WTC11 (cell line): ENCODE data around the gene CEP350. TPM values are rescaled to one million over a fixed set of nuclear protein-coding genes. Genes with fewer than 3 reads are reported as not detected.

ENCODE experiments used
- ATAC-seq: fragments of 200-7000 bp; cut with Tn5 transposase; 2 replicates; pipeline ENCODE4 v1.10.0; 2021; ENCODE audit warnings: mild to moderate bottlenecking, moderate library complexity
- CTCF ChIA-PET: fragments of 300-600 bp; sonication (Branson Sonifier 250); formaldehyde crosslinking; loops from one replicate; lab custom pipeline; 2021; ENCODE audit warnings: antibody characterized with exemption; lab: Charles Lee
- POLR2A ChIA-PET: fragments of 350-600 bp; sonication (Branson Sonifier 250); formaldehyde crosslinking; loops from one replicate; lab custom pipeline; 2021; ENCODE audit warnings: antibody characterized with exemption; lab: Charles Lee
- DNase-seq: peaks from one replicate; pipeline ENCODE4 v3.0.0; 2021; ENCODE audit warnings: low spot score
- H3K27ac Mint-ChIP-seq: 2 replicates; pipeline ENCODE4 v1.8.0; 2021; ENCODE audit warnings: mixed read lengths
- H3K27me3 Mint-ChIP-seq: 2 replicates; pipeline ENCODE4 v1.8.0; 2021; ENCODE audit warnings: low read depth, mild to moderate bottlenecking, moderate library complexity, mixed read lengths
- H3K36me3 Mint-ChIP-seq: 2 replicates; pipeline ENCODE4 v1.8.0; 2021; ENCODE audit warnings: mixed read lengths
- H3K4me1 Mint-ChIP-seq: 2 replicates; pipeline ENCODE4 v1.8.0; 2022; ENCODE audit warnings: mixed read lengths
- H3K4me3 Mint-ChIP-seq: 2 replicates; pipeline ENCODE4 v1.8.0; 2021; ENCODE audit warnings: mild to moderate bottlenecking, moderate library complexity, mixed read lengths
- H3K9me3 Mint-ChIP-seq: 2 replicates; pipeline ENCODE4 v1.8.0; 2021; ENCODE audit warnings: mixed read lengths
- E2F1 ChIP-seq: sonication (generic); formaldehyde crosslinking; IDR thresholded peaks from 2 replicates; pipeline ENCODE4 v1.8.0; 2022; ENCODE audit warnings: mild to moderate bottlenecking, missing genetic modification reagents
- E2F5 ChIP-seq: sonication (generic); formaldehyde crosslinking; IDR thresholded peaks from 2 replicates; pipeline ENCODE4 v1.8.1; 2022; ENCODE audit warnings: mild to moderate bottlenecking, moderate library complexity, missing genetic modification reagents
- FOXK1 ChIP-seq: sonication (generic); formaldehyde crosslinking; IDR thresholded peaks from 2 replicates; pipeline ENCODE4 v1.8.0; 2022; ENCODE audit warnings: mild to moderate bottlenecking, moderate library complexity, missing genetic modification reagents
- HMGXB4 ChIP-seq: sonication (generic); formaldehyde crosslinking; IDR thresholded peaks from 2 replicates; pipeline ENCODE4 v1.8.1; 2023; ENCODE audit warnings: mild to moderate bottlenecking, moderate library complexity, missing genetic modification reagents
- JAZF1 ChIP-seq: fragments of 250-450 bp; sonication (Bioruptor Pico); IDR thresholded peaks from 2 replicates; pipeline ENCODE4 v1.9.0; 2021; ENCODE audit warnings: moderate library complexity, mild to moderate bottlenecking, inconsistent platforms
- MYBL2 ChIP-seq: sonication (generic); formaldehyde crosslinking; IDR thresholded peaks from 2 replicates; pipeline ENCODE4 v1.8.1; 2023; ENCODE audit warnings: mild to moderate bottlenecking, moderate library complexity, missing genetic modification reagents
- NFE2L1 ChIP-seq: sonication (generic); formaldehyde crosslinking; IDR thresholded peaks from 2 replicates; pipeline ENCODE4 v1.8.1; 2023; ENCODE audit warnings: missing genetic modification reagents
- SOX15 ChIP-seq: fragments of 250-450 bp; sonication (Bioruptor Pico); IDR thresholded peaks from 2 replicates; pipeline ENCODE4 v1.9.0; 2021; ENCODE audit warnings: mild to moderate bottlenecking
- TCF7 ChIP-seq: sonication (generic); formaldehyde crosslinking; IDR thresholded peaks from 2 replicates; pipeline ENCODE4 v1.8.0; 2022; ENCODE audit warnings: mild to moderate bottlenecking, low read depth, missing genetic modification reagents, moderate library complexity
- USF2 ChIP-seq: sonication (generic); formaldehyde crosslinking; IDR thresholded peaks from 2 replicates; pipeline ENCODE4 v1.8.1; 2023; ENCODE audit warnings: mild to moderate bottlenecking, missing genetic modification reagents, moderate library complexity
- ZBTB43 ChIP-seq: sonication (generic); formaldehyde crosslinking; IDR thresholded peaks from 2 replicates; pipeline ENCODE4 v1.8.1; 2023; ENCODE audit warnings: mild to moderate bottlenecking, missing genetic modification reagents
- ZNF138 ChIP-seq: sonication (generic); formaldehyde crosslinking; conservative IDR thresholded peaks from 2 replicates; pipeline ENCODE4 v1.8.1; 2022; ENCODE audit warnings: mild to moderate bottlenecking, moderate library complexity, missing genetic modification reagents
- ZNF512 ChIP-seq: sonication (generic); formaldehyde crosslinking; IDR thresholded peaks from 2 replicates; pipeline ENCODE4 v1.8.1; 2022; ENCODE audit warnings: missing genetic modification reagents, borderline replicate concordance
- total RNA-seq: library from RNA; stranded (reverse); gene quantifications from 3 replicates; pipeline ENCODE4 v1.2.3, GENCODE V29; 2021
- TF ChIP-seq, protein P1 (sequence below): sonication (generic); formaldehyde crosslinking; IDR thresholded peaks from 2 replicates; pipeline ENCODE4 v1.8.0; 2022; ENCODE audit warnings: mild to moderate bottlenecking, missing genetic modification reagents
- TF ChIP-seq, protein P2 (sequence below): fragments of 250-450 bp; sonication (Bioruptor Pico); IDR thresholded peaks from 2 replicates; pipeline ENCODE4 v1.9.0; 2021; ENCODE audit warnings: mild to moderate bottlenecking
- TF ChIP-seq, protein P3 (sequence below): sonication (generic); formaldehyde crosslinking; IDR thresholded peaks from 2 replicates; pipeline ENCODE4 v1.8.0; 2023; ENCODE audit warnings: missing genetic modification reagents, mild to moderate bottlenecking, borderline replicate concordance

Gene CEP350
- total RNA-seq, 1 experiment from 2014 or later = 34.2 TPM

DNA sequence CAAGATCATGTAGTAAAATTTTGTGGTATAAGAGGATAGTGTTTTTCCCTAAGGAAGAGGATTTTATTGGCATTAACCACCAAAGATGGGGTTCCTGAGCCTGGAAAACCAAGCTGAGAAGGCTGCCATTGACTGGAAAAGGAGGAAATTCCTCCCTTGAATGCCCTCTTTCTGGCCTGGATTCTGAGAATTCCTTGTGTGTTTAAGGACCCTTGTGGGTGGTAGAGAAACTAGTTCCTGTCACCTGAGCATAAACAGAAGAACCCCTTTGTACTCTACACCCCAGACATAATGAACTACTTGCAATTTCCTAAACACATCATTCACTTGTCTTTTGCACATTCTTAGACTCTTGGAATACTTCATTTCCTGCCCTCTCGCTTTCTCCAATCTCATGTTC is 33.1 kb upstream of the CEP350 start:
- H3K4me1 Mint-ChIP-seq = peaks cover 25% of the 10 kb centered on the region
- TF ChIP-seq, protein P1, sequence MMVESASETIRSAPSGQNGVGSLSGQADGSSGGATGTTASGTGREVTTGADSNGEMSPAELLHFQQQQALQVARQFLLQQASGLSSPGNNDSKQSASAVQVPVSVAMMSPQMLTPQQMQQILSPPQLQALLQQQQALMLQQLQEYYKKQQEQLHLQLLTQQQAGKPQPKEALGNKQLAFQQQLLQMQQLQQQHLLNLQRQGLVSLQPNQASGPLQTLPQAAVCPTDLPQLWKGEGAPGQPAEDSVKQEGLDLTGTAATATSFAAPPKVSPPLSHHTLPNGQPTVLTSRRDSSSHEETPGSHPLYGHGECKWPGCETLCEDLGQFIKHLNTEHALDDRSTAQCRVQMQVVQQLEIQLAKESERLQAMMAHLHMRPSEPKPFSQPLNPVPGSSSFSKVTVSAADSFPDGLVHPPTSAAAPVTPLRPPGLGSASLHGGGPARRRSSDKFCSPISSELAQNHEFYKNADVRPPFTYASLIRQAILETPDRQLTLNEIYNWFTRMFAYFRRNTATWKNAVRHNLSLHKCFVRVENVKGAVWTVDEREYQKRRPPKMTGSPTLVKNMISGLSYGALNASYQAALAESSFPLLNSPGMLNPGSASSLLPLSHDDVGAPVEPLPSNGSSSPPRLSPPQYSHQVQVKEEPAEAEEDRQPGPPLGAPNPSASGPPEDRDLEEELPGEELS (CRISPR knock-in tag) = no peak
- TF ChIP-seq NFE2L1 (no peak), ZNF138 (no peak), E2F5 (no peak), ZNF512 (CRISPR knock-in tag) (no peak), MYBL2 (CRISPR knock-in tag) (no peak), HMGXB4 (CRISPR knock-in tag) (no peak), E2F1 (CRISPR knock-in tag) (no peak), TCF7 (CRISPR knock-in tag) (no peak), ZBTB43 (no peak), SOX15 (no peak), JAZF1 (no peak), USF2 (no peak), FOXK1 (CRISPR knock-in tag) (no peak)
- TF ChIP-seq, protein P2, sequence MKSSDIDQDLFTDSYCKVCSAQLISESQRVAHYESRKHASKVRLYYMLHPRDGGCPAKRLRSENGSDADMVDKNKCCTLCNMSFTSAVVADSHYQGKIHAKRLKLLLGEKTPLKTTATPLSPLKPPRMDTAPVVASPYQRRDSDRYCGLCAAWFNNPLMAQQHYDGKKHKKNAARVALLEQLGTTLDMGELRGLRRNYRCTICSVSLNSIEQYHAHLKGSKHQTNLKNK = no peak
- TF ChIP-seq, protein P3, sequence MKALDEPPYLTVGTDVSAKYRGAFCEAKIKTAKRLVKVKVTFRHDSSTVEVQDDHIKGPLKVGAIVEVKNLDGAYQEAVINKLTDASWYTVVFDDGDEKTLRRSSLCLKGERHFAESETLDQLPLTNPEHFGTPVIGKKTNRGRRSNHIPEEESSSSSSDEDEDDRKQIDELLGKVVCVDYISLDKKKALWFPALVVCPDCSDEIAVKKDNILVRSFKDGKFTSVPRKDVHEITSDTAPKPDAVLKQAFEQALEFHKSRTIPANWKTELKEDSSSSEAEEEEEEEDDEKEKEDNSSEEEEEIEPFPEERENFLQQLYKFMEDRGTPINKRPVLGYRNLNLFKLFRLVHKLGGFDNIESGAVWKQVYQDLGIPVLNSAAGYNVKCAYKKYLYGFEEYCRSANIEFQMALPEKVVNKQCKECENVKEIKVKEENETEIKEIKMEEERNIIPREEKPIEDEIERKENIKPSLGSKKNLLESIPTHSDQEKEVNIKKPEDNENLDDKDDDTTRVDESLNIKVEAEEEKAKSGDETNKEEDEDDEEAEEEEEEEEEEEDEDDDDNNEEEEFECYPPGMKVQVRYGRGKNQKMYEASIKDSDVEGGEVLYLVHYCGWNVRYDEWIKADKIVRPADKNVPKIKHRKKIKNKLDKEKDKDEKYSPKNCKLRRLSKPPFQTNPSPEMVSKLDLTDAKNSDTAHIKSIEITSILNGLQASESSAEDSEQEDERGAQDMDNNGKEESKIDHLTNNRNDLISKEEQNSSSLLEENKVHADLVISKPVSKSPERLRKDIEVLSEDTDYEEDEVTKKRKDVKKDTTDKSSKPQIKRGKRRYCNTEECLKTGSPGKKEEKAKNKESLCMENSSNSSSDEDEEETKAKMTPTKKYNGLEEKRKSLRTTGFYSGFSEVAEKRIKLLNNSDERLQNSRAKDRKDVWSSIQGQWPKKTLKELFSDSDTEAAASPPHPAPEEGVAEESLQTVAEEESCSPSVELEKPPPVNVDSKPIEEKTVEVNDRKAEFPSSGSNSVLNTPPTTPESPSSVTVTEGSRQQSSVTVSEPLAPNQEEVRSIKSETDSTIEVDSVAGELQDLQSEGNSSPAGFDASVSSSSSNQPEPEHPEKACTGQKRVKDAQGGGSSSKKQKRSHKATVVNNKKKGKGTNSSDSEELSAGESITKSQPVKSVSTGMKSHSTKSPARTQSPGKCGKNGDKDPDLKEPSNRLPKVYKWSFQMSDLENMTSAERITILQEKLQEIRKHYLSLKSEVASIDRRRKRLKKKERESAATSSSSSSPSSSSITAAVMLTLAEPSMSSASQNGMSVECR (CRISPR knock-in tag) = no peak
- POLR2A ChIA-PET = interaction anchor here (1.1 to 1.4 kb wide), 2 partner anchors 20 to 39 kb away, joined by 3 to 6 read pairs; no protein-coding TSS in a partner anchor
- CTCF ChIA-PET = interaction anchor here (0.6 to 2.2 kb wide), 5 partner anchors 107 to 266 kb away, joined by 3 to 7 read pairs (median 3); no protein-coding TSS in a partner anchor
- no peak for DNase-seq
- peak overlapping the region; percentile 88 for H3K27ac Mint-ChIP-seq
- no peaks in the 10 kb centered on the region for H3K9me3 Mint-ChIP-seq
- peaks cover 19% of the 10 kb centered on the region for H3K36me3 Mint-ChIP-seq
- H3K4me3 Mint-ChIP-seq = no peak overlapping the region
- ATAC-seq = peak; percentile 74
- no peaks in the 10 kb centered on the region for H3K27me3 Mint-ChIP-seq
